HPDE6-E6E7 (cell line): ENCODE results near the gene ATG4B.
A peak's percentile ranks its signal among the peaks of the same experiment; 100 is the strongest.

Source experiments
- DNase-seq: peaks from one replicate; pipeline ENCODE4 v3.0.0; 2011; ENCODE audit warnings: missing footprints; ENCODE audit errors: extremely low spot score

The ATG4B gene

DNA sequence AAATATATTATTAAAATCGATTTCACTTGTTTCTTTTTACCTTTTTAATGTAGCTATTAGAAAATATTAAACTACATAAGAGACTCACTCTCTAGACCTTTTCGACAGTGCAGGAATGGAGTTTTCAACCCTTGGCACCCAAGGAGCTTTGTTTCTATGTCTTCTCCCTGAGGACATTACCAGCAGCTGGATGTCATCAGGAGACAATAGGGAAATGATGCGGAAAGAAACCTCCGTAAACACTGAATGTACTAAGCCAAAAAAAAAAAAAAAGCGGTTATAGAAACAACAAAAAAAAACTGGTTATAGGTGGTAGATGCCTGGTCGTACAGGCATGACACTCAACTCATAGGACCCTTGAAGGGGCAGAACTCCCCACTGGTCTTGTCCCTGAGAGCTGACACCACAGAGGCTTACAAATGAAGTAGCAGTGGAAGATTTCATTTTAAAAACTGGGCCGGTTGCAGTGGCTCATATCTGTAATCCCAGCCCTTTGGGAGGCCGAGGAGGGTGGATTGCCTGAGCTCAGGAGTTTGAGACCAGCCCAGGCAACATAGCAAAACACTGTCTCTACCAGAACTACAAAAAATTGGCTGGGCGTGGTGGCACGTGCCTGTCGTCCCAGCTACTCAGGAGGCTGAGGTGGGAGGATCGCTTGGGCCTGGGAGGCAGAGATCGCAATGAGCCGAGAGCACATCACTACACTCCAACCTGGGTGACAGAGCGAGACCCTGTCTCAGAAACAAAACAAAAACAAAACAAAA is 24.3 kb upstream of the ATG4B start:
- no peak for DNase-seq

DNA sequence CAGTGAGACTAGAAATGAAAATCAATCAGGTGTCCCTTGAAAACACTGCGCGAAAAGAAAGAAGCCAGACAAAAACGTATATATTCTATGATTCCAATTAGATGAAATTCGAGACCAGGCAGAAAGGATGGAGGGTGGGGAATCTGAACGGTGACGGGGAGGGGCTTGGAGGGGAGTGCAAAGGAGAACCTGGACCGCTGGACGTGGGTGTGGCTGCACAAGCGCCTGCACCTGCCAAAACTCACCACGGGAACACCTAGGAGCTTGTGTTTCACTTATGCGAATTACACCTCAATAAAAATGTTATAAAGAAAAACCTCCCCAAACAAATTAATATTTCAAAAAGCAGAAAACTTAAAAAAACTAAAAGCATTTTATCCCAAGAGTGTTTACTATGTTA is 22.5 kb upstream of the ATG4B start:
- no peak for DNase-seq

DNA sequence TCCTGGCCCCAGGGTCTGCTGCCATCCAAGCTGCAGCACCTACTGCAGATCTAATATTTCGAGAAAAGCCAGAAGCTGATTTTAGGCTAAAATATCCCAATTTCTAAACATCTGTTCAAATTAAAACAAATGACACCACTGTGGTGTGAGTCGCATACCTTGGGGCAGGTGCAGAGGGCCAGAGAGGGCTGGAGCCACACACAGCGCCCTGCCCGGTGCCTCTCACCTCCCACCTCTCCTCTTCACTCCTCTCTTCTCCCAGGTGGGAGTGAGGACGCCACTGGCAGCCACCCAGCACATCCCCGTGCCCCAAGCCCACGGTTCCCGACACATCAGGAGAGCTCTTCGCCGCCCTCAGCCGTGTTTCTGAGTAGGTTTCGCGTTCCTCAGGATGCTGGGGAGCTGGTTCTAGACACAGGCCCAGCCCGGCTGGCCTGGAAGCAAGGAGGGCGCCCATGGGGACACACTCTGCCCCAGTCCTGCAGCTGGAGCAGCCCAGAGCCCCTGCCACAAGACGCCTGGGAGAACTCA is 21.9 kb upstream of the ATG4B start:
- DNase-seq: no peak

DNA sequence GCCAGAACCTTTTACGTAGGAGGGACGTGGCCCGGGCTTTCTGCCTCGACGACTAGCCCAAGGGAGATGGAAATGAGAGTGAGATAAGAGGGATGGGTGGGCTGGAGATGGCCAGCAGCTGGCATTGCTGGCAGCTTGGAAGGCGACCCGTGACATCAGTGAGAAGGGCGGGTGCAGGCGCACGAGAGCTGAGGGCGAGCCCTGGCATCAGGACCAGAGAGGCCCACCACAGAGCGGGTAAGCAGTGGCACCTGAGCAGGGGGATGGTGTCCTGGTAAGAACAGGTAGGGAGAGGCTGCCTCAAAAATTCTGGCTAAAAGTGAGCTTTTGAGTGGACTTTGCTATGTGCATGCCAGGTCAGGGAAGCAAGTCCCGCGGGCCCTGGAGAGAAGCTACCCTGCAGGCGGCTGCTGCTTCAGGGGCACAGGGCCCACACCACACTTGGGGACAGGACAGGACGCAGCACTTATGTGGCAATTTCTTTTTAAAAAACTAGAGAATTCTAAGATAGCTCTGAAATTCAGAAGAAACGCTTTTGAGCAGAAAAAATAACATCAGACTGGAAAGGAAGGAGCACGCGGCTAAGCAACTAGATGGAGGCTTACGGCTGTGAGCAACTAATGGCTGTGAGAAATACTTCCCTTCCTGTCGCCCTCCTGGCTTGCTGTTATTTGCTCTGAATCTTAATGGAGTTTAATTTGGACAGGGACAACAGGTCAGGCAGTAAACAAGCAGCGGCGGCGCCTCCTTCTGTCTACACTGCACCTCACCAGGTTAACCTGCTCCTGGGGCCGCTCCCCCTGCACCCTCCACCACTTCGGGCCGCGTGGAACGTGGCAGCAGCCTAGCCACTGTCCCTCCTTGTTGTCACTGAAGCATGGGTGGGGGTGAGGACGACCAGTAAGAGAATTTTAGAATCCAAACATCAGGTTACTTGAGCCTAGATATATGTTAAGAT is 21.0 kb upstream of the ATG4B start:
- no peak for DNase-seq

DNA sequence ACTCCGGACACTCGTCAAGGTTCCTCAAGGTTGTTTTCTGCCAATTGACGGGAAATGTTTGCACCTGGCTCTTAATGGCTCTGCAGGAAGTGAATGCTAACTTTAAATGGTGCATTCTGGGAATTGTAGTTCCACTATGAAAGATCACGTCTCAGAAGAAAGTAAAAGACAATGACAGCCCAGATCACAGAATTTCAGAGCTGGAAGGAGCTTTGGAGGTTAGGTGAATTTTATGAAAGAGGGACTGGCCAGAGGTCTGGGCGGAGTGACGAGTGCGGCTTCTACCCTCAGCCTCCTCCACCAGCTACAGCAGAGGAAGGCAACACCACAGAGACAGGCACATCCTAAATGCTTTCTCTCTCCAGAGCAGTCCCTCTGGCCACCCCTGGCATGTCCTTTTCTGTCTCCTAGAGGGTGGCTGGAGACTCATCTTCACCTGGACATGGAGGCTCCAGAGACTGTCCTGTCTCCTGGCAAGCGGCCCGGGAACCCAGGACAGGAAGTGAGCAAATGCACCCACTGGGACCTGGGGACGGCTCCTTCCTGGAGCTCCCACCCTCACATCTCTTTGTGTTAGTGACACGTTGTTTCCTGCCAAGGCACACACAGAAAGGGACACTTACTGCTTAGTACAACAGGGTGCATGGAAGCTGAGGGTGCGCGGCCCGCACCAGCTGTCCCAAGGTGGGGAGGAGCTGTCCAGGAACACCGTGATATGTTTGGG is 19.9 kb upstream of the ATG4B start:
- DNase-seq: no peak

DNA sequence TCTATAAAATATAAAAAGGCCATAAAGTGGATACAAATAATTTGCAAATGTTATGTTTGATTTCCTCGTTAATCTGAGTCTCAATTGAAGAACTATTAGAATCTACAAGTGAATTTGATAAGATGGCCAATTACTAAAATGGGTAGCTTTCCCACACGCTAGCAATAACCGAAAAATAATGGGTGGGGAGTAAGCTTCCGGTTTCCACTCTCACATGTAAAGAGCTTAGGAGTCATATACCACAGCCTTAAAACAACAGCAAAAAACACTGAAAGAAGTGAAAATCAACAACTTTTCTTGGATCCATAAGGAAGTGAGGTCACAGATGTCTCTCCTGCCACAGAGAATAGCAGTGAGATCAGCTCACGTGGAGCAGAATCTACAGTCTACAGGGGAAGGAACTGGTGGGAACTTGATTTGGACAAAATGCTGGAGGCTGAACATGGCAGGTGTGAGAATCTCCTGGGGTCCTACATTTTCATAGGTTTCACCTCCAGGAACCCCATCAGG is 19.1 kb upstream of the ATG4B start:
- no peak for DNase-seq

DNA sequence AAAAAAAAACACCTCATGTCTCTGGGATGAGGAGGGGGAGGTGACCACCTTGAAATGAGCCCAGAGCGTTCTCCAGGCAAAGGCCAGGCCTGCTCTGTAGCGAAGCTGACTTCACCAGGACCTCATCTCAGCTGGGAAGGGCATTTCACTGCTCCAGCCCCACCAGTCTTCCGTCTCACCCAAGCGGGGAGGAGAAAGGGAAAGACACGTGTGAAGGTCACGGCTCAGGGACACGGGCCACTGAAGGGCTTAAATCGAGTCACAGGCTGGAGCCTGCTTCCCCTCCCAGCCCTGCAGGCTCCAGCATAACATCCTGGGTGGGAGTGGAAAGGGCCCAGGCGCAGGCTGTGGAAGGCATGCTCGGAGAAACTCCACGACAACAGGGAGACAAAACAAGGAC is 18.7 kb upstream of the ATG4B start:
- DNase-seq: no peak

DNA sequence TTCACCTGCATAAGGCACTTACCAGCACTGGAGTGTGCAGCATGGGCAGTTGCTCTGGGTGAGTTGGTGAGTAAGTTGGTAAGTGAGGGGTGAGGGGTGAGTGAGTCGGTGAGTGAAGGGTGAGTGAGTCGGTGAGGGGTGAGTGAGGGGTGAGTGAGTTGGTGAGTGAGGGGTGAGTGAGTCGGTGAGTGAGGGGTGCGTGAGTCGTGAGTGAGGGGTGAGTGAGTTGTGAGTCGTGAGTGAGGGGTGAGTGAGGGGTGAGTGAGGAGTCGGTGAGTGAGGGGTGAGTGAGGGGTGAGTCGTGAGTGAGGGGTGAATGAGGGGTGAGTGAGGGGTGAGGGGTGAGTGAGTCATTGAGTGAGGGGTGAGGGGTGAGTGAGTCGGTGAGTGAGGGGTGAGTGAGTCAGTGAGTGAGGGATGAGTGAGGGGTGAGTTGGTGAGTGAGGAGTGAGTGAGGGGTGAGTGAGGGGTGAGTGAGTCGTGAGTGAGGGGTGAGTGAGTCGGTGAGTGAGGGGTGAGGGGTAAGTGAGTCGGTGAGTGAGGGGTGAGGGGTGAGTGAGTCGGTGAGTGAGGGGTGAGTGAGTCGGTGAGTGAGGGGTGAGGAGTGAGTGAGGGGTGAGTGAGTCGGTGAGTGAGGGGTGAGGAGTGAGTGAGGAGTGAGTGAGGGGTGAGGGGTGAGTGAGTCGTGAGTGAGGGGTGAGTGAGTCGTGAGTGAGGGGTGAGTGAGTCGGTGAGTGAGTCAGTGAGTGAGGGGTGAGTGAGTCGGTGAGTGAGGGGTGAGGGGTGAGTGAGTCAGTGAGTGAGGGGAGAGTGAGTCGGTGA is 17.7 kb upstream of the ATG4B start:
- no peak for DNase-seq

DNA sequence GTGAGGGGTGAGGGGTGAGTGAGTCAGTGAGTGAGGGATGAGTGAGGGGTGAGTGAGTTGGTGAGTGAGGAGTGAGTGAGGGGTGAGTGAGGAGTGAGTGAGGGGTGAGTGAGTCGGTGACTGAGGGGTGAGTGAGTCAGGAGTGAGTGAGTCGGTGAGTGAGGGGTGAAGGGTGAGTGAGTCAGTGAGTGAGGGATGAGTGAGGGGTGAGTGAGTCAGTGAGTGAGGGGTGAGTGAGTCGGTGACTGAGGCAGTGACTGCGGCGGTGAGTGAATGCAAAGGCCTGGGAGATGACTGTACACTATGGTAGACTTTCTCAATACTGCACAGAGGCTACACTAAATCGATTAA is 17.1 kb upstream of the ATG4B start:
- DNase-seq: no peak

DNA sequence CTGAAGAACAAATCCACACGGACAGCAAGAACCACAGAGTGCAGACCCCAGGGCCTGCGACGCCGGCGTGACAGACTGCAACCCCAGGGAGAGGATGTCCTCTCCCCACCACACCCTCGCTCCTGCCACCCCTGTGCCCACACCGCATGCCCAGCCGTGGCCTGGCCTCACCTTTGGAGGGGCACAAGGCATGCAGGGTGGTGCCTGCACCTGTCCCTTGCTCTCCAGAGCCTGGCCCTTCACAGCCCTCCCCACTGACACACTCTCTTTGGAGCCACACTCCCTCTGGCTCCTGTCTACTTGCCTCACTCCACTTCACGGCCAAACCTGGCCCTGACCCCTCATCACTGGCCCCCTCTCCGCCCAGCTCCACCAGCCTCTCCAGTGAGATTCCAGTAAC is 9.8 kb upstream of the ATG4B start:
- DNase-seq: no peak

DNA sequence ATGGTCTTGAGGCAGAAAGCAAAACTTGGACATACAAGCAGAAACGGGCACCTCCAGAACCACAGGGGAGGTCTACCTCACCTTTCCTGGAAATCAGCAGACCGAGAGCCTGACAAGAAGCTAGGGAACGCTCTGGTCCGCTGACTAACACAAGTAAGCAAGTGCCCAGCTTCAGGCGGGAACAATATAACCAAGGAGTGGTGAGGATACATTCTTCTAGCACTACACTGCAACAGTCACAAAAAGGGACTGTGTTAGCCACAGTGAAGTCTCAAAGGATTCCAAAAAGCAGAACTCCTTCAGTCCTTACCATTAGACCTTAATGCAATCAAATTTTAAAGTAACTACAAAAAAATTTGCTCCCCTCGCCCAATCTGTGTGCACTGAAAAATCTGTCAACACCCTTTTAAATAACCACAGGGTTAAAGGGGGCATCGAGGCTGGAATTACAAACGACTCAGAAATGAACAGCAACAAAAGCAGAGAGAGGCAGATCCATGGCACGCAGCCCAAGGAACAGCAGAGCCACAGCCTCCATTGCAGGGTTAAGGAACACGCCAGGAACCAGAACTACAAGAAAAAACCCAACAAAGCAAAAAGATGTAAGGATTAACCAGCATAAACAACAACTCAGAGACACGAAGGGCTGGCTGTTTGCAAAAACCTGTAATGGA is 7.6 kb upstream of the ATG4B start:
- DNase-seq: no peak

DNA sequence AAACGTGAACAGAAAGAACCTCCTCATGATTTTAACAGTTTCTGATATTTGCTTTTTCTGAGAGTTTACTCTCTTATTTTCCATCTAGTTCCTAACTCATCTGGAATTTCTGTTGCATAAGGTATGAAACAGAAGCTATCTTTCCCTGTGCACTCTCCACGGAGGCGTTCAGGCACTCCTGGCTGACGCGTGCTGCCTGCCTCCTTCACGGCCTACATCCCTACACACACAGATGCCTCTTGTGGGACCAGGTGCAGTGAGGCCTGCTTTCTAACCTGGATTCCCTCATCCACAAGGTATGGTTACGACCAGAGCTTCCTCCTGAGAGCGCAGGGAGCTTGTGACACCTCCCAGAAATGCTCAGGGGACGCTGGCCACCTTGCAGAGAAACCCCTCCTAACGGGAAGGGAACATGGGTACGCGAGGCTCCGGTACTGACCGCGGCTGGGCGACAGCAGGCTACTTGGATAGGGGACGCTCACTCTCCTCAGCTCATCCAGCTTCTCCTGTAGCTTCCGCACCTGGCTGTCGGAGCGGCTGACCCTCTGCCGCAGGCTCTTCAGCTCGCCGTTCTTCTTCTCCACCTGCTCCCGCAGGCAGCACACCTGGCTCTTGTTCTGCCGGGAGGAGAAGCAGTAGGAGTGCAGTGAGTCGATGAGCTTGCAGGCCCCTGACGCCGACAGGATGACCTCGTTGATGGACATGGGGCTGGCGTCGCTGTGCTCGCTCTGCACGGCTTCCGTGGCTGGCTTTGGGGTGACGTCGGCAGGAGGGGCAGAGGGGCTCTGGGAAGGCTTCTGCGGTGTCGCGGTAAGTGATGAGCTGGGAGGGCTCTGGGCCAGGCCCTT is 4.8 kb upstream of the ATG4B start:
- DNase-seq: no peak

DNA sequence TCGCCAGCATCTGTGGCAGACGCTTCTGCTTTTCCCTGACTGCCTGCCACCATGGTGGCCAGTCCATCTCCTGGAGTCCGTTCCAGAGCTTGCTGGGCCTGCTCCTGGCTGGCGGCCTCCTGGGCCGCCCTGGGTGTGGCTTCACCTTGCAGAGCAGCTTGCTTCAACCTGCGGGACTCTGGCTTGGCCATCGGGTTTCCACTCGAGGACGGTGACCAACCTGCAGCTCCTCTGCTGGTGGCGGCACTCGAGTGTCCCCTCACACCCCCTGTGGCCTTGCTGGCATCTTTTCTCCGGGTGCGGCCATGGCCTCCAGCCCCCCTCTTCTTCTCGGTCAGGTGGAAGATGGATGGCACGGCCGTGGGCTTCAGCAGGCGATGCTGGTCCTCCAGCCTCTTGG is 3.9 kb upstream of the ATG4B start:
- no peak for DNase-seq

DNA sequence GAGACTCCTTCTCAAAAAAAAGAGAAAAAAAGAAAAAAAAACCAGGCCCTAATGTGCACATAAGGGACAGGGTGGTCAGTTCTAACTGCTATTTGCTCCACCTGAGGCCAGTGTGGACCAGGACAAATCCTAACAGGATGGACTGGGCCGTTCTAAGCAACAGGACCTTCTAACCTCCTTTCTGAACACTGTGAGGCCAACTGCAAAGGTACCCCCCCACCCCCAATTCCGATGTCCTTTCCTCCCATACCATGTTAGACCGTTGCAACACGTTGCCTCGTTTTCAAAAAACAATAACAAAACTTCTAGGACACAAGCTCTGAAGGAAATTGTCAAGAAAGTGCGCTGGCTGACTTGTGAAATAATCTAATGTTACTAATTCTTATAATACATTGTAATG is 1.7 kb upstream of the ATG4B start:
- DNase-seq: no peak

DNA sequence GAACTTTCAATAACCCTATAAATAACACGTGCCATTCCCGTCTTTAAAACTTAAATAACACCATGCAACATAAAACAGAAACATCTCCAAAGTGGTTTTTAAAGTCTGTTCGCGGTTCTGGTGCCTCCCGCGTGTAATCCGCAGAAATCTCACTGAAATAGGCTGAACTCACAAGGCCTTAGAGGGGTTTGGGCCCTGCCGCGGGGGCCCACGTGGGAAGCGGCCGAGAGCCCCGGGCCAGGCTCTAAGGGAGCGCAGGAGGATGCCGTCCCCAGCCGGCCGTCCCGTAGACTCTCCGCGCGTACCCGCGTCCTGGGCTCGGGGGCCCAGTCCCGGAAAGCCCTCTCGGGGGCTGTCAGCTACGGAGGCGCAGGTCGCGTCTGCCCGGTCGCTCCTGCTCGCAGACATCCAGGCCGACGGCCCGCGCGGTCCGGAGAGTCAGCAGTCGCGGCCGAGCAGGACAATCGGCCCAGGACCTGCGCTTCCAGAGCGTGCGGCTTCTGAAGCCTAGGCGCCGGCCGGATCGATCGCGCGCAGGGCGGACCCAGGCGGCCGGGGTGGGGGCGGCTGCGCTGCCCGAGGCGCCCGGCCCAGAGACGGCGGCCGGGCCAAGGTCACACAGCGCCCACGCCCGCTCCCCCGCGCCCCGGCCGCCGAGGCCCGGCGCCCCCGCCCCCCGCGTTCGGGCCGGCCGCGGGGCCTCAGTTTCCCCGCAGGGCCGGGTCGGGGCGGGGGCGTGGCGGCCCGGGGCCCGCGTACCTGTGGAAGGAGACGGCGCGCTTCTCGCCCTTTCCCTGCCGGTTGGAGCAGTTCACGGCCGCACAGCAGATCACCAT is 1.1 kb upstream of the ATG4B start:
- peak; percentile 35 for DNase-seq

DNA sequence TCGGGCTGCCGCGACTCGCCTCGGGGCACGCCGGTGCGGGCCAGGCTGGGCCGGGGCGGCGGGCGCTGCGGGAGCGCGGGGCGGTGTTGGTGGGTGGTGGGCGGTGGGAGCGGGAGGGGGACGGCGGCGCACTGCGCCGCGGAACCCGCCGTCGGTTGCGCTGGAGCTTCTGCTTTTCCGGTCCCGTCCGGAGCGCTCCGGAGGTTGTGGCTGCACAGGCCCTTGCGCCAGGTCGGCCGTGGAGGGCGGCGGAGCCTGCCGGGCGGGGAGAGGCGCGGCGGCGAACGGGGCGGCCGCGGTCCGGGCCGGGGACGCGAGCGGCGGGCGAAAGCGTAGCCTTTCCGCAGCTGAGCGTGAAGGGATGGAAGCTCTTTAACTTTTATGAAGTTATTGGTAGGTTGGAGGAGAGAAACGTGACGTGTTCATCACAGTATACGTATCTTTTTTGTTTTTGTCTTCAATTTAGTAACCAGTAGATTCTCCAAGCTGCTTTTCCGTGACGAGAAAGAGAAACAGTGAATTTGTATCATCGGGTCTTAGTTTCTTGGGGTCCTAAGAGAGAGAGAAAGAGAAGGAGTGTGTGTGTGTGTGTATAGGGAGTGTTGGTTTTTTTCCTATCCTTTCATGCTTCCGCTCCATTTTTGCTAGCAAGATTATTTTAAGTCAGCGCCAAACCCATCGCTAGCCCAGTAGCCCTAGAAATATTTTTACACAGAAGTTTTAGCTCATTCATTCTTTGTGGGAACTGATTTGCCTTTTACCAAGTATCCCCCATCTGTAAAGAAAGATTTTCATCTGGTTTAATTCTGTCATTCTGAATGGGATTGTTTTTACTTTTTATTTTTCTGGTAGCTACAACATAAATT is 535 bp downstream of the ATG4B start:
- DNase-seq: peak; percentile 22

DNA sequence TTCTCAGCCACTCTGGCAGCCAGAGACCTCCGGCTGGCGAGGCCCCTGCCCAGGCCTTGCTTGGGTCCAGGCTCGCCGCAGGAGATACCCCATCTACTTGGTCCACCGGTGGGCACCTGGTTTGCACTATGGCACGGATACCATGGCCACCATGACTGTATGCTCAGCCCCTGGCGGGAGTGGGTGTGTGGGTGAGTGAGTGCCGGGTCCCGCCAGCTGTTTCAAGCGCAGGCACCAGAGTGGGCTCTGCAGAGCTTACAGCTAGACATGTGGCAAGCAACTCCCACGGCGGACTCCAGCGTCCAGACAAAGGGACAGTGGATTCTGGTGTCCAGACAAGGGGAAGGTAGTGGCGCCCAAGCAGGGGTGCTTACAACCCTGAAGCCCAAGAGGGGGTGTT is 1.4 kb downstream of the ATG4B start:
- DNase-seq: no peak

DNA sequence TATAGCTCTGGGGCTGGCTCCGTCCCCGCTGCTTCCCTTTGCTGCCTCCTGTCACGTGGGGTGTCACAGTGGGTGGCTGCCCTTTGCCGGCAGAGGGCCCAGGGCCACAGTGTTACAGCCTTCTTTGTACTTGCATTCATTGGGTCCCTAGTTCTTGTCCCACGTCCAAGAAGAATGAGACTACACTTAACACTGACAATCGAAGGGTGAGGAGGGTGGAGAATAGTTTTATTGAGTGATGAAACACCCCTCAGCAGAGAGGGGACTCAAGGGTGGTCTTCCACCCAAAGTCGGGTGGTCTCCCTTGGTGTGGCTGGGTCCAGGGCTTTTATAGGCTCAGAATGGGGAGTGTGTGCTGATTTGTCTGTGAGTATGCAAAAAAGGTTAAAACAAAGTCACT is 1.9 kb downstream of the ATG4B start:
- no peak for DNase-seq
